ENCODE data around the gene ING5.

- TF ChIP-seq EZH2phosphoT487 (IDR thresholded peaks at IDR 0.05; ENCODE audit: borderline replicate concordance, low read length) (no peak), CTCF (conservative IDR thresholded peaks at IDR 0.05; ENCODE audit: low read depth, low read length) (no peak)
Measured at GRCh38 chr2:241673189-241673663, 28.6 kb upstream of the ING5 start.

Data from PC-3 (cell line).